K562 (cell line): ENCODE data around the gene ANAPC16. TPM values are rescaled to one million over a fixed set of nuclear protein-coding genes. Genes with fewer than 3 reads are reported as not detected.
A peak's percentile ranks its signal among the peaks of the same experiment; 100 is the strongest.

ENCODE experiments used
- CBFA2T2 ChIP-seq: fragments of 450-650 bp; conservative IDR thresholded peaks from 2 replicates; pipeline ENCODE4 v1.6.1; 2017; ENCODE audit warnings: mild to moderate bottlenecking
- CREBBP ChIP-seq: IDR thresholded peaks from one replicate; pipeline ENCODE4 v1.6.1; 2012; ENCODE audit warnings: low read depth, mild to moderate bottlenecking, control low read depth, inconsistent platforms, low read length
- HOXB6 ChIP-seq: fragments of 250-450 bp; sonication (Bioruptor Pico); IDR thresholded peaks from 2 replicates; pipeline ENCODE4 v1.5.1; 2022; ENCODE audit warnings: mild to moderate bottlenecking, borderline replicate concordance
- KDM2B ChIP-seq: fragments of 250-450 bp; sonication (Bioruptor Pico); IDR thresholded peaks from 2 replicates; pipeline ENCODE4 v1.8.0; 2021; ENCODE audit warnings: mild to moderate bottlenecking, moderate library complexity
- MED1 ChIP-seq: sonication (generic); formaldehyde crosslinking; IDR thresholded peaks from 2 replicates; pipeline ENCODE4 v1.8.1; 2023; ENCODE audit warnings: missing genetic modification reagents, borderline replicate concordance
- NCOA1 ChIP-seq: fragments of 450-650 bp; IDR thresholded peaks from 2 replicates; pipeline ENCODE4 v1.6.1; 2016; ENCODE audit warnings: low read depth
- NFE2L1 ChIP-seq: fragments of 450-650 bp; IDR thresholded peaks from 2 replicates; pipeline ENCODE4 v1.6.1; 2016; ENCODE audit warnings: missing genetic modification characterization, low read depth, mild to moderate bottlenecking, missing compliant biosample characterization, moderate library complexity, borderline replicate concordance
- NKRF ChIP-seq: fragments of 450-650 bp; IDR thresholded peaks from 2 replicates; pipeline ENCODE4 v1.6.1; 2016; ENCODE audit warnings: borderline replicate concordance
- NONO ChIP-seq, 2 experiments: fragments of 200-400 bp in 1 of 2; fragments of 450-650 bp in 1 of 2; formaldehyde crosslinking in 1 of 2; IDR thresholded peaks; 2 replicates each; pipeline ENCODE4 v1.6.1; 2017; ENCODE audit warnings: low read depth in 2 of 2, mild to moderate bottlenecking in 2 of 2, moderate library complexity in 2 of 2, low read length in 1 of 2
- PRPF4 ChIP-seq: fragments of 200-400 bp; formaldehyde crosslinking; IDR thresholded peaks from one replicate; pipeline ENCODE4 v1.6.1; 2017; ENCODE audit warnings: low read length, low read depth, mild to moderate bottlenecking; ENCODE audit not compliant: insufficient read depth, poor library complexity, severe bottlenecking
- RBM15 ChIP-seq: fragments of 200-400 bp; formaldehyde crosslinking; IDR thresholded peaks from 2 replicates; pipeline ENCODE4 v1.6.1; 2018; ENCODE audit warnings: mild to moderate bottlenecking, low read length, moderate library complexity; ENCODE audit not compliant: insufficient read depth
- TFAP4 ChIP-seq: sonication (generic); formaldehyde crosslinking; IDR thresholded peaks from 2 replicates; pipeline ENCODE4 v1.8.0; 2022; ENCODE audit warnings: missing genetic modification reagents, mild to moderate bottlenecking, moderate library complexity, borderline replicate concordance
- TSHZ1 ChIP-seq: fragments of 250-450 bp; sonication (Bioruptor Pico); IDR thresholded peaks from 2 replicates; pipeline ENCODE4 v1.4.0; 2020; ENCODE audit warnings: mild to moderate bottlenecking, moderate library complexity
- ZNF707 ChIP-seq: fragments of 250-450 bp; sonication (Bioruptor Pico); conservative IDR thresholded peaks from 2 replicates; pipeline ENCODE4 v1.8.0; 2022; ENCODE audit warnings: inconsistent platforms, mild to moderate bottlenecking, moderate library complexity
- polyA plus RNA-seq, 8 experiments: library from polyadenylated mRNA; depleted of rRNA in 4 of 8; stranded (reverse) in 5 of 8; unstranded in 3 of 8; fragments of >200 nt; fragmentation: Nextera tagmentation in 2 of 8; fragmentation: Illumina TruSeq in 1 of 8; extraction: Ambion mirVana in 2 of 8; extraction: Trizol in 1 of 8; gene quantifications; 2 replicates each; pipeline versions ENCODE4 v1.2.1 to v1.2.3, GENCODE V29; 2011 to 2014; ENCODE audit warnings: inconsistent platforms in 1 of 8, missing spikeins in 1 of 8
- total RNA-seq, 7 experiments: library from RNA; depleted of rRNA in 6 of 7; stranded (reverse); fragments of >200 nt in 6 of 7; fragmentation: Illumina TruSeq in 2 of 7; extraction: Trizol in 2 of 7; gene quantifications; 2 replicates each; pipeline versions ENCODE4 v1.2.1 to v1.2.3, GENCODE V29; 2011 to 2021; ENCODE audit warnings: low replicate concordance in 1 of 7
- TF ChIP-seq, protein P1 (sequence below), 2 experiments: fragments of 250-450 bp in 1 of 2; fragments of 450-650 bp in 1 of 2; sonication (Bioruptor Pico) in 1 of 2; IDR thresholded peaks; 2 replicates each; pipeline versions ENCODE4 v1.6.1 to v1.8.0; 2016 to 2021; ENCODE audit warnings: mild to moderate bottlenecking in 2 of 2, moderate library complexity in 2 of 2, missing compliant biosample characterization in 1 of 2, missing genetic modification characterization in 1 of 2
- TF ChIP-seq, protein P2 (sequence below): fragments of 450-650 bp; IDR thresholded peaks from 2 replicates; pipeline ENCODE4 v1.6.1; 2016; ENCODE audit warnings: missing biosample characterization, missing genetic modification characterization
- TF ChIP-seq, protein P3 (sequence below): sonication (generic); formaldehyde crosslinking; IDR thresholded peaks from 2 replicates; pipeline ENCODE4 v1.8.0; 2022; ENCODE audit warnings: mild to moderate bottlenecking, low read depth, missing genetic modification reagents

The ANAPC16 gene
- total and polyA plus RNA-seq, 9 of the 15 experiments (the other 6 are each of a cell fraction or from before 2014, with no cell fraction given) = 42.6 to 208 (median 108) TPM

GRCh38 chr10:72248468-72249151 is 32.8 kb downstream of the ANAPC16 start (continued):
- TF ChIP-seq KDM2B (no peak), MED1 (CRISPR knock-in tag) (no peak), RBM15 (no peak), TFAP4 (CRISPR knock-in tag) (peak; percentile 17; the same call in 1 of the 2 replicates), NKRF (no peak), NCOA1 (no peak), TSHZ1 (CRISPR knock-in tag) (no peak), NFE2L1 (no peak), CREBBP (no peak), NONO (IDR thresholded peaks at IDR 0.05; ENCODE audit: low read depth in 2 of 2, low read length in 1 of 2) (no peak), CBFA2T2 (no peak), ZNF707 (CRISPR knock-in tag) (no peak), HOXB6 (CRISPR knock-in tag) (no peak), PRPF4 (no peak)
- TF ChIP-seq, protein P1, sequence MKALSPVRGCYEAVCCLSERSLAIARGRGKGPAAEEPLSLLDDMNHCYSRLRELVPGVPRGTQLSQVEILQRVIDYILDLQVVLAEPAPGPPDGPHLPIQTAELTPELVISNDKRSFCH (CRISPR knock-in tag; IDR thresholded peaks at IDR 0.05) = no peak
- TF ChIP-seq, protein P1 (tag; IDR thresholded peaks at IDR 0.05) = no peak
- TF ChIP-seq, protein P2, sequence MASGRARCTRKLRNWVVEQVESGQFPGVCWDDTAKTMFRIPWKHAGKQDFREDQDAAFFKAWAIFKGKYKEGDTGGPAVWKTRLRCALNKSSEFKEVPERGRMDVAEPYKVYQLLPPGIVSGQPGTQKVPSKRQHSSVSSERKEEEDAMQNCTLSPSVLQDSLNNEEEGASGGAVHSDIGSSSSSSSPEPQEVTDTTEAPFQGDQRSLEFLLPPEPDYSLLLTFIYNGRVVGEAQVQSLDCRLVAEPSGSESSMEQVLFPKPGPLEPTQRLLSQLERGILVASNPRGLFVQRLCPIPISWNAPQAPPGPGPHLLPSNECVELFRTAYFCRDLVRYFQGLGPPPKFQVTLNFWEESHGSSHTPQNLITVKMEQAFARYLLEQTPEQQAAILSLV (tag) = no peak
- TF ChIP-seq, protein P3, sequence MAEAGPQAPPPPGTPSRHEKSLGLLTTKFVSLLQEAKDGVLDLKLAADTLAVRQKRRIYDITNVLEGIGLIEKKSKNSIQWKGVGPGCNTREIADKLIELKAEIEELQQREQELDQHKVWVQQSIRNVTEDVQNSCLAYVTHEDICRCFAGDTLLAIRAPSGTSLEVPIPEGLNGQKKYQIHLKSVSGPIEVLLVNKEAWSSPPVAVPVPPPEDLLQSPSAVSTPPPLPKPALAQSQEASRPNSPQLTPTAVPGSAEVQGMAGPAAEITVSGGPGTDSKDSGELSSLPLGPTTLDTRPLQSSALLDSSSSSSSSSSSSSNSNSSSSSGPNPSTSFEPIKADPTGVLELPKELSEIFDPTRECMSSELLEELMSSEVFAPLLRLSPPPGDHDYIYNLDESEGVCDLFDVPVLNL = no peak
